CD1c-positive myeloid dendritic cell (primary cell): ENCODE results near the gene COL4A1.

Experiments used
- DNase-seq: peaks from one replicate; pipeline ENCODE4 v3.0.0-alpha.2; 2016; ENCODE audit errors: extremely low spot score

COL4A1 gene

GRCh38 chr13:110309661-110310524 lies 2.9 kb upstream of the COL4A1 start:
- DNase-seq: no peak

- no peak for DNase-seq
Observed at GRCh38 chr13:110308656-110309359, 1.9 kb upstream of the COL4A1 start.

- DNase-seq: no peak
Observed at GRCh38 chr13:110307767-110308655, 1.1 kb upstream of the COL4A1 start.

- no peak for DNase-seq
Observed at GRCh38 chr13:110306340-110306959, 507 bp downstream of the COL4A1 start.

- DNase-seq: no peak
Observed at GRCh38 chr13:110305949-110306339, 1.0 kb downstream of the COL4A1 start.

GRCh38 chr13:110305544-110305943 lies 1.4 kb downstream of the COL4A1 start:
- no peak for DNase-seq

- no peak for DNase-seq
Observed at GRCh38 chr13:110305001-110305400, 2.0 kb downstream of the COL4A1 start.

- no peak for DNase-seq
Observed at GRCh38 chr13:110304256-110304655, 2.7 kb downstream of the COL4A1 start.

- no peak for DNase-seq
Observed at GRCh38 chr13:110303644-110304043, 3.3 kb downstream of the COL4A1 start.

GRCh38 chr13:110302997-110303396 lies 4.0 kb downstream of the COL4A1 start:
- no peak for DNase-seq

GRCh38 chr13:110301606-110302553 lies 5.1 kb downstream of the COL4A1 start:
- no peak for DNase-seq

GRCh38 chr13:110301083-110301482 lies 5.9 kb downstream of the COL4A1 start:
- no peak for DNase-seq

- no peak for DNase-seq
Observed at GRCh38 chr13:110300090-110300815, 6.7 kb downstream of the COL4A1 start.

- DNase-seq: no peak
Observed at GRCh38 chr13:110299283-110299840, 7.6 kb downstream of the COL4A1 start.

GRCh38 chr13:110298505-110299282 lies 8.3 kb downstream of the COL4A1 start:
- no peak for DNase-seq

- no peak for DNase-seq
Observed at GRCh38 chr13:110297766-110298504, 9.0 kb downstream of the COL4A1 start.

- DNase-seq: no peak
Observed at GRCh38 chr13:110297011-110297410, 9.9 kb downstream of the COL4A1 start.

- no peak for DNase-seq
Observed at GRCh38 chr13:110294622-110295021, 12.3 kb downstream of the COL4A1 start.
